H9 (cell line): ENCODE results near the gene PPP1R27. TPM values are rescaled to one million over a fixed set of nuclear protein-coding genes. Genes with fewer than 3 reads are reported as not detected.

Source experiments
- DNase-seq: peaks from one replicate; pipeline ENCODE4 v3.0.0-alpha.2; 2017
- H2AFZ ChIP-seq: one replicate; pipeline ENCODE4 v1.6.1; 2013; ENCODE audit warnings: mild to moderate bottlenecking, low read length, control low read depth, moderate library complexity
- H2AK5ac ChIP-seq: 2 replicates; pipeline ENCODE4 v1.6.1; 2013; ENCODE audit warnings: low read length, control low read depth, mixed read lengths; ENCODE audit not compliant: insufficient read length
- H2BK120ac ChIP-seq: one replicate; pipeline ENCODE4 v1.6.1; 2013; ENCODE audit warnings: low read depth, mild to moderate bottlenecking, low read length, control low read depth, inconsistent platforms; ENCODE audit not compliant: poor library complexity, severe bottlenecking
- H2BK12ac ChIP-seq: 2 replicates; pipeline ENCODE4 v1.6.1; 2013; ENCODE audit warnings: low read length, control low read depth, mixed read lengths, low read depth; ENCODE audit not compliant: insufficient read length
- H2BK15ac ChIP-seq: 2 replicates; pipeline ENCODE4 v1.6.1; 2013; ENCODE audit warnings: low read depth, low read length, control low read depth
- H2BK20ac ChIP-seq: one replicate; pipeline ENCODE4 v1.6.1; 2013; ENCODE audit warnings: low read depth, mild to moderate bottlenecking, low read length, control low read depth, inconsistent platforms; ENCODE audit not compliant: poor library complexity, severe bottlenecking
- H2BK5ac ChIP-seq: 2 replicates; pipeline ENCODE4 v1.6.1; 2013; ENCODE audit warnings: low read length, control low read depth, mixed read lengths; ENCODE audit not compliant: insufficient read length
- H3K14ac ChIP-seq: 2 replicates; pipeline ENCODE4 v1.6.1; 2013; ENCODE audit warnings: low read length, control low read depth; ENCODE audit not compliant: insufficient read depth
- H3K18ac ChIP-seq: 2 replicates; pipeline ENCODE4 v1.6.1; 2013; ENCODE audit warnings: low read depth, mild to moderate bottlenecking, mixed read lengths, low read length, control low read depth; ENCODE audit not compliant: insufficient read length
- H3K23ac ChIP-seq: 2 replicates; pipeline ENCODE4 v1.6.1; 2013; ENCODE audit warnings: low read length, control low read depth, mixed read lengths, low read depth; ENCODE audit not compliant: insufficient read length
- H3K23me2 ChIP-seq: 2 replicates; pipeline ENCODE4 v1.6.1; 2013; ENCODE audit warnings: low read depth, mild to moderate bottlenecking, mixed read lengths, low read length, control low read depth; ENCODE audit not compliant: insufficient read length, poor library complexity, severe bottlenecking
- H3K27ac ChIP-seq: 2 replicates; pipeline ENCODE4 v1.5.1; 2013; ENCODE audit warnings: low read length, control low read depth, mixed read lengths, low read depth; ENCODE audit not compliant: insufficient read length
- H3K27me3 ChIP-seq: 2 replicates; pipeline ENCODE4 v1.6.1; 2013; ENCODE audit warnings: low read length, control low read depth, inconsistent platforms; ENCODE audit not compliant: insufficient read depth
- H3K4ac ChIP-seq: 2 replicates; pipeline ENCODE4 v1.6.1; 2013; ENCODE audit warnings: low read depth, mild to moderate bottlenecking, control low read depth, inconsistent platforms, low read length, moderate library complexity
- H3K4me1 ChIP-seq: 2 replicates; pipeline ENCODE4 v1.6.1; 2013; ENCODE audit warnings: low read length, control low read depth, inconsistent platforms; ENCODE audit not compliant: insufficient read depth
- H3K4me2 ChIP-seq: 2 replicates; pipeline ENCODE4 v1.6.1; 2013; ENCODE audit warnings: low read length, control low read depth, mixed read lengths; ENCODE audit not compliant: insufficient read length, insufficient read depth
- H3K56ac ChIP-seq: 2 replicates; pipeline ENCODE4 v1.6.1; 2013; ENCODE audit warnings: low read depth, mild to moderate bottlenecking, mixed read lengths, low read length, control low read depth; ENCODE audit not compliant: insufficient read length
- H3K79me1 ChIP-seq: 2 replicates; pipeline ENCODE4 v1.6.1; 2013; ENCODE audit warnings: low read depth, mild to moderate bottlenecking, moderate library complexity, low read length, control low read depth, inconsistent platforms; ENCODE audit not compliant: insufficient read depth, poor library complexity, severe bottlenecking
- H3K79me2 ChIP-seq: 2 replicates; pipeline ENCODE4 v1.6.1; 2013; ENCODE audit warnings: low read length, control low read depth, inconsistent platforms; ENCODE audit not compliant: insufficient read depth
- H3K9ac ChIP-seq: 2 replicates; pipeline ENCODE4 v1.6.1; 2013; ENCODE audit warnings: low read length, control low read depth, mixed read lengths; ENCODE audit not compliant: insufficient read length; ENCODE audit errors: extremely low read depth
- H3K9me3 ChIP-seq: one replicate; pipeline ENCODE4 v1.6.1; 2013; ENCODE audit warnings: low read depth, low read length, inconsistent platforms; ENCODE audit not compliant: control insufficient read depth
- H3T11ph ChIP-seq: one replicate; pipeline ENCODE4 v1.6.1; 2013; ENCODE audit warnings: mild to moderate bottlenecking, low read length, control low read depth, inconsistent platforms
- H4K20me1 ChIP-seq: one replicate; pipeline ENCODE4 v1.6.1; 2013; ENCODE audit not compliant: control insufficient read depth, insufficient read length, insufficient read depth
- H4K5ac ChIP-seq: 2 replicates; pipeline ENCODE4 v1.6.1; 2013; ENCODE audit warnings: low read depth, mild to moderate bottlenecking, mixed read lengths, low read length, control low read depth; ENCODE audit not compliant: insufficient read length
- H4K8ac ChIP-seq: replicated peaks from 2 replicates; pipeline ENCODE4 v1.6.1; 2013; ENCODE audit warnings: low read length, control low read depth, mixed read lengths, low read depth; ENCODE audit not compliant: insufficient read length
- H4K91ac ChIP-seq: 2 replicates; pipeline ENCODE4 v1.6.1; 2013; ENCODE audit warnings: low read depth, mild to moderate bottlenecking, moderate library complexity, mixed read lengths, low read length, control low read depth; ENCODE audit not compliant: insufficient read length
- H3K27ac Mint-ChIP-seq, 3 experiments: 2 replicates in 2 of 3; 3 replicates in 1 of 3; pipeline ENCODE4 v1.8.0; 2020 to 2021; ENCODE audit warnings: mixed read lengths in 3 of 3, mild to moderate bottlenecking in 1 of 3, moderate library complexity in 1 of 3
- H3K27me3 Mint-ChIP-seq: 2 replicates; pipeline ENCODE4 v1.8.0; 2021; ENCODE audit warnings: low read depth, mild to moderate bottlenecking, moderate library complexity, mixed read lengths
- H3K36me3 Mint-ChIP-seq, 3 experiments: 2 replicates in 2 of 3; 3 replicates in 1 of 3; pipeline ENCODE4 v1.8.0; 2020 to 2021; ENCODE audit warnings: low read depth in 3 of 3, mixed read lengths in 3 of 3; ENCODE audit not compliant: insufficient read depth in 1 of 3
- H3K4me1 Mint-ChIP-seq, 2 experiments: 2 replicates each; pipeline ENCODE4 v1.8.0; 2020; ENCODE audit warnings: mixed read lengths in 2 of 2
- H3K4me3 Mint-ChIP-seq, 2 experiments: 2 replicates in 1 of 2; 3 replicates in 1 of 2; pipeline ENCODE4 v1.8.0; 2020 to 2021; ENCODE audit warnings: mild to moderate bottlenecking in 2 of 2, mixed read lengths in 2 of 2, moderate library complexity in 1 of 2
- H3K9me3 Mint-ChIP-seq, 2 experiments: 2 replicates in 1 of 2; 3 replicates in 1 of 2; pipeline ENCODE4 v1.8.0; 2020; ENCODE audit warnings: mild to moderate bottlenecking in 2 of 2, mixed read lengths in 2 of 2, moderate library complexity in 1 of 2
- WGBS: extraction: QIAGEN DNeasy Blood & Tissue Kit; methylation state at CpG from one replicate; pipeline ENCODE4 v1.1.7; 2013; ENCODE audit warnings: missing lambda C conversion rate, low lambda C conversion rate, mixed read lengths; ENCODE audit not compliant: insufficient read length; ENCODE audit errors: extremely low coverage; 5-methylcytosine and 5-hydroxymethylcytosine counted together
- total RNA-seq: library from RNA; stranded (reverse); gene quantifications from 2 replicates; pipeline ENCODE4 v1.2.1, GENCODE V29; 2021
- TF ChIP-seq, protein P1 (sequence below): fragments of 200-600 bp; sonication (generic); conservative IDR thresholded peaks from 3 replicates; pipeline ENCODE4 v1.8.0; 2021; ENCODE audit warnings: antibody characterized with exemption, mild to moderate bottlenecking

PPP1R27 gene
- total RNA-seq, 1 experiment from 2014 or later = 0.22 TPM

DNA sequence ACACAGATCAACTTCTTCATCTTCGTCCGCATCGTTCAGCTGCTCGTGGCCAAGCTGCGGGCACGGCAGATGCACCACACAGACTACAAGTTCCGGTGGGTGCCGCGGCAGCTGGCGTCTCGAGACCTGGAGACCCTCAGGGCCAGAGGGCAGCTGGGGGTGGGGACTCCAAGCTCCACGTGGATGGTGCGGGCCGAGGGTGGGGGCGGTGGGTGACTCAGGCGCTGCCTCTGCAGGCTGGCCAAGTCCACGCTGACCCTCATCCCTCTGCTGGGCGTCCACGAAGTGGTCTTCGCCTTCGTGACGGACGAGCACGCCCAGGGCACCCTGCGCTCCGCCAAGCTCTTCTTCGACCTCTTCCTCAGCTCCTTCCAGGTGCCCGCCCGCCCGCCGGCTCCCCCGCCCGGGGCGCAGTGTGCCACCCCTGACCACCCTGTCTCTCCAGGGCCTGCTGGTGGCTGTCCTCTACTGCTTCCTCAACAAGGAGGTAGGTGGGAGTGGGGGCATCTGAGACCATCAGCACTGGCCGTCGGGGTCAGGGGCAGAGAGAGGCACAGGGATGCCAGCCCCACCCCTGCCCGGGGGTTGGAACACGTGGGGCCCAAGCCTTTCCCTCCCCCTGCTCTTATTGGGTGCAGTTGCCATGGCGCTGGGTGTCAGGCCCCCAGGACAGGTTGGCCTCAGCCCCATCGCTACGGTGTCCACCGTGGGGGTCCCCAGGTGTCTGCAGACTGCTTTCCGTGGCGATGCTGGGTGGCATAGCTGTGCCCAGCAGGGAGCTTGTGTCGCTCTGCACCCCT, 22.1 kb downstream of the PPP1R27 start:
- Histone ChIP-seq H3K79me2 (no peaks in the 10 kb centered on the region), H3K9ac (no peak overlapping the region), H2AFZ (no peak overlapping the region), H4K20me1 (no peaks in the 10 kb centered on the region), H3K23me2 (no peaks in the 10 kb centered on the region), H3K56ac (no peak overlapping the region), H4K91ac (no peak overlapping the region), H3K79me1 (no peaks in the 10 kb centered on the region), H3K23ac (no peak overlapping the region), H3K27me3 (no peaks in the 10 kb centered on the region; the same call in 1 of the 2 replicates), H3K18ac (no peak overlapping the region), H2BK15ac (no peak overlapping the region), H3K27ac (no peak overlapping the region), H4K5ac (no peak overlapping the region), H3K14ac (no peak overlapping the region; the same call in 1 of the 2 replicates), H2AK5ac (no peak overlapping the region), H3K9me3 (no peaks in the 10 kb centered on the region), H3K4ac (no peak overlapping the region), H4K8ac (no peak overlapping the region), H3K4me2 (no peak overlapping the region), H3K4me1 (no peaks in the 10 kb centered on the region), H3T11ph (no peak overlapping the region), H2BK20ac (no peak overlapping the region), H2BK5ac (no peak overlapping the region), H2BK12ac (no peak overlapping the region), H2BK120ac (no peak overlapping the region)
- TF ChIP-seq, protein P1, sequence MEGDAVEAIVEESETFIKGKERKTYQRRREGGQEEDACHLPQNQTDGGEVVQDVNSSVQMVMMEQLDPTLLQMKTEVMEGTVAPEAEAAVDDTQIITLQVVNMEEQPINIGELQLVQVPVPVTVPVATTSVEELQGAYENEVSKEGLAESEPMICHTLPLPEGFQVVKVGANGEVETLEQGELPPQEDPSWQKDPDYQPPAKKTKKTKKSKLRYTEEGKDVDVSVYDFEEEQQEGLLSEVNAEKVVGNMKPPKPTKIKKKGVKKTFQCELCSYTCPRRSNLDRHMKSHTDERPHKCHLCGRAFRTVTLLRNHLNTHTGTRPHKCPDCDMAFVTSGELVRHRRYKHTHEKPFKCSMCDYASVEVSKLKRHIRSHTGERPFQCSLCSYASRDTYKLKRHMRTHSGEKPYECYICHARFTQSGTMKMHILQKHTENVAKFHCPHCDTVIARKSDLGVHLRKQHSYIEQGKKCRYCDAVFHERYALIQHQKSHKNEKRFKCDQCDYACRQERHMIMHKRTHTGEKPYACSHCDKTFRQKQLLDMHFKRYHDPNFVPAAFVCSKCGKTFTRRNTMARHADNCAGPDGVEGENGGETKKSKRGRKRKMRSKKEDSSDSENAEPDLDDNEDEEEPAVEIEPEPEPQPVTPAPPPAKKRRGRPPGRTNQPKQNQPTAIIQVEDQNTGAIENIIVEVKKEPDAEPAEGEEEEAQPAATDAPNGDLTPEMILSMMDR = no peak
- no peaks in the 10 kb centered on the region; a peak in 2 of 5 replicates for H3K9me3 Mint-ChIP-seq
- no peaks in the 10 kb centered on the region for H3K36me3 Mint-ChIP-seq
- no peak overlapping the region for H3K4me3 Mint-ChIP-seq
- DNase-seq = no peak
- peaks cover 30% of the 10 kb centered on the region for H3K27me3 Mint-ChIP-seq
- H3K27ac Mint-ChIP-seq = no peak overlapping the region
- peaks cover 0 to 3% of the 10 kb centered on the region in 2 experiments; a peak in 1 of 4 replicates for H3K4me1 Mint-ChIP-seq
- WGBS = no CpG with 5 or more reads among the region's 45 CpGs
